ENCODE measurements around the gene DNAJC4.
"Not testable (repeated sequence)": the region's sequence is repeated elsewhere in the genome, so short reads cannot be mapped to it uniquely, and the experiment has no call there.

Gene DNAJC4

GRCh38 chr11:64245797-64246620 lies 15.7 kb downstream of the DNAJC4 start:
- Histone ChIP-seq H3K9ac (no peak overlapping the region), H3K36me3 (ENCODE audit: control insufficient read depth, insufficient read depth, low read length) (no peaks in the 10 kb centered on the region), H3K4me3 (ENCODE audit: low read depth, low read length) (peak overlapping the region; percentile 58), H3K79me2 (no peaks in the 10 kb centered on the region), H2AFZ (peak overlapping the region; percentile 46), H3K27ac (peak overlapping the region; percentile 36), H3K9me3 (ENCODE audit: control insufficient read depth, low read length) (no peaks in the 10 kb centered on the region), H3K4me2 (ENCODE audit: low read length) (peak overlapping the region; percentile 75), H3K4me1 (peaks cover 2% of the 10 kb centered on the region), H3K27me3 (ENCODE audit: control insufficient read depth, insufficient read depth, low read length) (no peaks in the 10 kb centered on the region)
- TF ChIP-seq, protein P1, sequence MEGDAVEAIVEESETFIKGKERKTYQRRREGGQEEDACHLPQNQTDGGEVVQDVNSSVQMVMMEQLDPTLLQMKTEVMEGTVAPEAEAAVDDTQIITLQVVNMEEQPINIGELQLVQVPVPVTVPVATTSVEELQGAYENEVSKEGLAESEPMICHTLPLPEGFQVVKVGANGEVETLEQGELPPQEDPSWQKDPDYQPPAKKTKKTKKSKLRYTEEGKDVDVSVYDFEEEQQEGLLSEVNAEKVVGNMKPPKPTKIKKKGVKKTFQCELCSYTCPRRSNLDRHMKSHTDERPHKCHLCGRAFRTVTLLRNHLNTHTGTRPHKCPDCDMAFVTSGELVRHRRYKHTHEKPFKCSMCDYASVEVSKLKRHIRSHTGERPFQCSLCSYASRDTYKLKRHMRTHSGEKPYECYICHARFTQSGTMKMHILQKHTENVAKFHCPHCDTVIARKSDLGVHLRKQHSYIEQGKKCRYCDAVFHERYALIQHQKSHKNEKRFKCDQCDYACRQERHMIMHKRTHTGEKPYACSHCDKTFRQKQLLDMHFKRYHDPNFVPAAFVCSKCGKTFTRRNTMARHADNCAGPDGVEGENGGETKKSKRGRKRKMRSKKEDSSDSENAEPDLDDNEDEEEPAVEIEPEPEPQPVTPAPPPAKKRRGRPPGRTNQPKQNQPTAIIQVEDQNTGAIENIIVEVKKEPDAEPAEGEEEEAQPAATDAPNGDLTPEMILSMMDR (IDR thresholded peaks at IDR 0.05), result no peak

DNA sequence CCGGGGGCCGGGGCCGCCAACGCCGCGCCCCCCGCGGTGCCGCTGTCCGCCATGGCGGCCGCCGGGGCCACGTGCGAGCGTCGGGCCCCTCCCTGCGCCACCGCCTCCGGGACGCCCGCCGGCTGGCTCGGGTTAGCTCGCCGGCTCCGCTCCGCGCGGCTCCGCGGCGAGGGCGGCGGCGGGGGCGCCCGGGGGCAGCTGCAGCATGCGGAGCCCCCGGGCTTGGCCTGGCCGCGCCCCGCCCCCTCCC lies 16.2 kb downstream of the DNAJC4 start:
- not testable (repeated sequence) for H3K4me1 ChIP-seq; H3K9ac ChIP-seq; H3K79me2 ChIP-seq; H2AFZ ChIP-seq; H3K9me3 ChIP-seq (ENCODE audit: control insufficient read depth, low read length); H3K4me3 ChIP-seq (ENCODE audit: low read depth, low read length); H3K36me3 ChIP-seq (ENCODE audit: control insufficient read depth, insufficient read depth, low read length); H3K27ac ChIP-seq; H3K4me2 ChIP-seq (ENCODE audit: low read length); H3K27me3 ChIP-seq (ENCODE audit: control insufficient read depth, insufficient read depth, low read length)

- Histone ChIP-seq H3K27ac (peak within 1 kb of the TSS; percentile 83), H3K4me1 (peaks cover 2% of the 10 kb centered on the region), H3K9ac (no peak within 1 kb of the TSS), H3K9me3 (ENCODE audit: control insufficient read depth, low read length) (no peaks in the 10 kb centered on the region), H3K4me2 (ENCODE audit: low read length) (peak within 1 kb of the TSS; percentile 99), H3K36me3 (ENCODE audit: control insufficient read depth, insufficient read depth, low read length) (no peaks in the 10 kb centered on the region), H3K79me2 (no peaks in the 10 kb centered on the region), H2AFZ (peak within 1 kb of the TSS; percentile 73), H3K4me3 (ENCODE audit: low read depth, low read length) (peak within 1 kb of the TSS; percentile 85), H3K27me3 (ENCODE audit: control insufficient read depth, insufficient read depth, low read length) (no peaks in the 10 kb centered on the region)
- TF ChIP-seq, protein P1 (IDR thresholded peaks at IDR 0.05), result no peak
Observed at GRCh38 chr11:64246871-64247728, 16.8 kb downstream of the DNAJC4 start, which contains the start of gene PPP1R14B. TSS of gene PPP1R14B (minus strand) at chr11:64246943. CDS start at chr11:64246673, 270 bp downstream.

DNA sequence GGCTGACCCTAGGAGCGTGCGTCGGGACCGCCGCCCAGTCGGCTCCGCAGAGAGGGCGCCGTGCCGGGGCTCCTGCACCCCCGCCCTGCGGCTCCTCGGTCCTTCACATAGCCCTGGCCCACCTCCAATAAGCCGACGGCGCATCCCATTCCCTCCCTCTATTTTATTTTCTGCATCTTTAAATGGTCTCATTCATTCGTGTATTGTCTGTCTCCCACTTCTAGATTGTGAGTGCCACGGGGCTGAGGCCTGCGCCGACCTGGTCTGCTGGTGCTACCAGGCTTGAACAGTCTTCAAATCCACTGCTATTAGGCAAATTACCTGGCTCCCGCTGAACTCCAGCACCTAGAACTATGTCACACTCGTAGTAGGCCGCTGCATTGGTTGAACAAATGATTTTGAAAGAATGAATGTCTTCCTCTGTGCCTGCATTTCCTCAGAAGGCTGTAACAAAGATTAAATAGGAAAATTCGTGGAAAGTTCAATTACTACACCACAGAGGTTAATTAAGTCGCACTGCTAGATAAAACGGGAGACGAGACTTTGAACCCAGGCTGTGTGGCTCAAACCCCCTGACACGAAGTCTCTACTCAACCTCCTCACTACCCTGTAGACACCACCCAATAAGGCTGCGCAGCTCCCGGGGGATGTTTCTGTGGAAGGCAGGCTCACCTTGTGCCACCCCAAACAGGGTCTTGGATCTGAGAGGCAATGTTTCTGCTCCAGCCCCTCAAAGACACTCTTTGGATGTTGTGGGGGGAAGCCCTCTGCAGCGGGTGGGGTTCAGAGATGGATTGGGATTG lies 17.6 kb downstream of the DNAJC4 start:
- Histone ChIP-seq H3K36me3 (ENCODE audit: control insufficient read depth, insufficient read depth, low read length) (no peaks in the 10 kb centered on the region), H3K79me2 (no peaks in the 10 kb centered on the region), H3K9me3 (ENCODE audit: control insufficient read depth, low read length) (no peaks in the 10 kb centered on the region), H3K27ac (no peak overlapping the region), H3K9ac (no peak overlapping the region), H3K4me2 (ENCODE audit: low read length) (peak overlapping the region; percentile 99), H3K27me3 (ENCODE audit: control insufficient read depth, insufficient read depth, low read length) (no peaks in the 10 kb centered on the region), H2AFZ (peak overlapping the region; percentile 73), H3K4me3 (ENCODE audit: low read depth, low read length) (peak overlapping the region; percentile 85), H3K4me1 (no peaks in the 10 kb centered on the region)
- TF ChIP-seq, protein P1 (IDR thresholded peaks at IDR 0.05), result no peak

GRCh38 chr11:64248578-64248977 lies 18.2 kb downstream of the DNAJC4 start:
- no peaks in the 10 kb centered on the region for H3K27me3 ChIP-seq (ENCODE audit: control insufficient read depth, insufficient read depth, low read length)
- peaks cover under 1% of the 10 kb centered on the region for H3K4me1 ChIP-seq
- H3K4me3 ChIP-seq (ENCODE audit: low read depth, low read length), result no peak overlapping the region
- no peak overlapping the region for H3K9ac ChIP-seq
- H3K4me2 ChIP-seq (ENCODE audit: low read length), result no peak overlapping the region
- TF ChIP-seq, protein P1 (IDR thresholded peaks at IDR 0.05), result no peak
- H3K36me3 ChIP-seq (ENCODE audit: control insufficient read depth, insufficient read depth, low read length), result no peaks in the 10 kb centered on the region
- no peaks in the 10 kb centered on the region for H3K9me3 ChIP-seq (ENCODE audit: control insufficient read depth, low read length)
- no peaks in the 10 kb centered on the region for H3K79me2 ChIP-seq
- no peak overlapping the region for H3K27ac ChIP-seq
- H2AFZ ChIP-seq, result no peak overlapping the region
